Measurements from ENCODE around the gene ATP5MC2.

The ATP5MC2 gene

GRCh38 chr12:53623548-53624385 is 52.1 kb downstream of the ATP5MC2 start:
- TF ChIP-seq BHLHE40 (IDR thresholded peaks at IDR 0.05; ENCODE audit: borderline replicate concordance) = no peak
- no peak for TF ChIP-seq ELF4 (IDR thresholded peaks at IDR 0.05)
- no peak for TF ChIP-seq ARNT (IDR thresholded peaks at IDR 0.05)
- no peak for TF ChIP-seq NFRKB (IDR thresholded peaks at IDR 0.05)
- TF ChIP-seq LEF1 (IDR thresholded peaks at IDR 0.05; ENCODE audit: borderline replicate concordance) = no peak
- no peak for TF ChIP-seq SUZ12 (IDR thresholded peaks at IDR 0.05)
- TF ChIP-seq FOXA1 (IDR thresholded peaks at IDR 0.05) = no peak
- TF ChIP-seq FOXM1 (IDR thresholded peaks at IDR 0.05; ENCODE audit: borderline replicate concordance) = no peak
- TF ChIP-seq SP1 (IDR thresholded peaks at IDR 0.05) = no peak
- TF ChIP-seq HDGF (IDR thresholded peaks at IDR 0.05; ENCODE audit: borderline replicate concordance) = no peak
- TF ChIP-seq PKNOX1 (IDR thresholded peaks at IDR 0.05) = no peak
- DNase-seq (ENCODE audit: extremely low spot score) = no peak
- CTCF ChIA-PET = interaction anchor here (0.6 to 0.7 kb wide), 2 partner anchors 132 to 541 kb away, joined by 3 read pairs; no protein-coding TSS in a partner anchor
- POLR2A ChIA-PET = interaction anchor here (0.6 to 6.6 kb wide), 4 partner anchors 52 to 244 kb away, joined by 3 to 71 read pairs (median 4); partner anchors contain the start of genes ATP5MC2 and SP1

- ChIA-PET CTCF (interaction anchor here (0.6 kb wide), 2 partner anchors 109 to 639 kb away, joined by 3 read pairs; no protein-coding TSS in a partner anchor), POLR2A (interaction anchor here (0.8 to 6.6 kb wide), 2 partner anchors 9 to 53 kb away, joined by 3 to 71 read pairs; partner anchors contain the start of gene ATP5MC2)
- no peak for DNase-seq (ENCODE audit: extremely low spot score)
- no peak for TF ChIP-seq SUZ12 (IDR thresholded peaks at IDR 0.05)
- TF ChIP-seq ARNT (IDR thresholded peaks at IDR 0.05) = no peak
- TF ChIP-seq L3MBTL2 (conservative IDR thresholded peaks at IDR 0.05) = no peak
- no peak for TF ChIP-seq PKNOX1 (IDR thresholded peaks at IDR 0.05)
- TF ChIP-seq ELF4 (IDR thresholded peaks at IDR 0.05) = no peak
- no peak for TF ChIP-seq FOXA1 (IDR thresholded peaks at IDR 0.05)
- no peak for TF ChIP-seq FOXK2 (IDR thresholded peaks at IDR 0.05)
- no peak for TF ChIP-seq BHLHE40 (IDR thresholded peaks at IDR 0.05; ENCODE audit: borderline replicate concordance)
- no peak for TF ChIP-seq NFRKB (IDR thresholded peaks at IDR 0.05)
- no peak for TF ChIP-seq ZNF384 (IDR thresholded peaks at IDR 0.05)
- no peak for TF ChIP-seq SP1 (IDR thresholded peaks at IDR 0.05)
- no peak for TF ChIP-seq CTBP1 (IDR thresholded peaks at IDR 0.05; ENCODE audit: borderline replicate concordance)
- no peak for TF ChIP-seq FOXM1 (IDR thresholded peaks at IDR 0.05; ENCODE audit: borderline replicate concordance)
- TF ChIP-seq HDGF (IDR thresholded peaks at IDR 0.05; ENCODE audit: borderline replicate concordance) = no peak
- TF ChIP-seq LEF1 (IDR thresholded peaks at IDR 0.05; ENCODE audit: borderline replicate concordance) = no peak
Observed at GRCh38 chr12:53622724-53623123, 53.2 kb downstream of the ATP5MC2 start.

- ChIA-PET POLR2A (interaction anchor here (1.4 kb wide), 1 partner anchor 9 kb away, joined by 3 read pairs; no protein-coding TSS in a partner anchor), CTCF (no interaction called here)
- no peak for DNase-seq (ENCODE audit: extremely low spot score)
- TF ChIP-seq SP1 (IDR thresholded peaks at IDR 0.05) = no peak
- TF ChIP-seq CTBP1 (IDR thresholded peaks at IDR 0.05; ENCODE audit: borderline replicate concordance) = no peak
- no peak for TF ChIP-seq TARDBP (IDR thresholded peaks at IDR 0.05)
Observed at GRCh38 chr12:53618275-53618674, 57.6 kb downstream of the ATP5MC2 start.

GRCh38 chr12:53617700-53618099 is 58.2 kb downstream of the ATP5MC2 start:
- CTCF ChIA-PET = no interaction called here
- TF ChIP-seq FOXA1 (IDR thresholded peaks at IDR 0.05) = no peak
- TF ChIP-seq ZNF384 (IDR thresholded peaks at IDR 0.05) = no peak
- no peak for TF ChIP-seq LEF1 (IDR thresholded peaks at IDR 0.05; ENCODE audit: borderline replicate concordance)
- TF ChIP-seq FOXK2 (IDR thresholded peaks at IDR 0.05) = no peak
- no peak for TF ChIP-seq PKNOX1 (IDR thresholded peaks at IDR 0.05)
- TF ChIP-seq CTBP1 (IDR thresholded peaks at IDR 0.05; ENCODE audit: borderline replicate concordance) = no peak
- TF ChIP-seq FOXM1 (IDR thresholded peaks at IDR 0.05; ENCODE audit: borderline replicate concordance) = no peak
- TF ChIP-seq HDGF (IDR thresholded peaks at IDR 0.05; ENCODE audit: borderline replicate concordance) = no peak
- TF ChIP-seq BHLHE40 (IDR thresholded peaks at IDR 0.05; ENCODE audit: borderline replicate concordance) = no peak
- TF ChIP-seq ELF4 (IDR thresholded peaks at IDR 0.05) = no peak
- no peak for TF ChIP-seq L3MBTL2 (conservative IDR thresholded peaks at IDR 0.05)
- TF ChIP-seq SUZ12 (IDR thresholded peaks at IDR 0.05) = no peak
- no peak for TF ChIP-seq ARNT (IDR thresholded peaks at IDR 0.05)
- no peak for TF ChIP-seq TARDBP (IDR thresholded peaks at IDR 0.05)
- no peak for TF ChIP-seq NFRKB (IDR thresholded peaks at IDR 0.05)
- TF ChIP-seq SP1 (IDR thresholded peaks at IDR 0.05) = no peak
- no peak for DNase-seq (ENCODE audit: extremely low spot score)
- POLR2A ChIA-PET = interaction anchor here (1.4 kb wide), 1 partner anchor 9 kb away, joined by 3 read pairs; no protein-coding TSS in a partner anchor

GRCh38 chr12:53616950-53617349 is 58.9 kb downstream of the ATP5MC2 start:
- TF ChIP-seq SUZ12 (IDR thresholded peaks at IDR 0.05) (no peak), ARNT (IDR thresholded peaks at IDR 0.05) (no peak), CTBP1 (IDR thresholded peaks at IDR 0.05; ENCODE audit: borderline replicate concordance) (no peak), ELF4 (IDR thresholded peaks at IDR 0.05) (no peak), L3MBTL2 (conservative IDR thresholded peaks at IDR 0.05) (no peak), TARDBP (IDR thresholded peaks at IDR 0.05) (no peak), ZNF384 (IDR thresholded peaks at IDR 0.05) (no peak), FOXA1 (IDR thresholded peaks at IDR 0.05) (no peak), SP1 (IDR thresholded peaks at IDR 0.05) (no peak), LEF1 (IDR thresholded peaks at IDR 0.05; ENCODE audit: borderline replicate concordance) (no peak), FOXK2 (IDR thresholded peaks at IDR 0.05) (no peak), BHLHE40 (IDR thresholded peaks at IDR 0.05; ENCODE audit: borderline replicate concordance) (no peak), HDGF (IDR thresholded peaks at IDR 0.05; ENCODE audit: borderline replicate concordance) (no peak), NFRKB (IDR thresholded peaks at IDR 0.05) (no peak), PKNOX1 (IDR thresholded peaks at IDR 0.05) (no peak), FOXM1 (IDR thresholded peaks at IDR 0.05; ENCODE audit: borderline replicate concordance) (no peak)
- no peak for DNase-seq (ENCODE audit: extremely low spot score)
- ChIA-PET POLR2A (no interaction called here), CTCF (no interaction called here)
